Thoracic aorta (tissue), 2 donors: ENCODE data around the gene IGSF8. TPM values are rescaled to one million over a fixed set of nuclear protein-coding genes. Genes with fewer than 3 reads are reported as not detected.

Experiments used
- ATAC-seq: fragments of 150-250 bp; one replicate; pipeline ENCODE4 v1.8.0; 2017; ENCODE audit warnings: low read depth; ENCODE audit not compliant: insufficient number of reproducible peaks, low FRiP score
- DNase-seq: peaks from one replicate; pipeline ENCODE4 v3.0.0-alpha.2; 2020; ENCODE audit warnings: low spot score
- H3K27ac ChIP-seq, 2 donors: fragments of 200-600 bp; sonication (generic); 1 replicate in 1 of 2; 2 replicates in 1 of 2; pipeline ENCODE4 v1.5.1; 2016; ENCODE audit warnings: mild to moderate bottlenecking in 2 of 2, moderate library complexity in 2 of 2
- H3K27me3 ChIP-seq: fragments of 200-600 bp; sonication (generic); replicated peaks from 2 replicates; pipeline ENCODE4 v1.6.0; 2016; ENCODE audit warnings: mild to moderate bottlenecking; ENCODE audit not compliant: insufficient read depth
- H3K36me3 ChIP-seq: fragments of 200-600 bp; sonication (generic); one replicate; pipeline ENCODE4 v1.5.1; 2016
- H3K4me1 ChIP-seq, 2 donors: fragments of 200-600 bp; sonication (generic); 1 replicate in 1 of 2; 2 replicates in 1 of 2; pipeline versions ENCODE4 v1.5.1 to v1.6.0; 2016; ENCODE audit warnings: low read depth in 2 of 2, mild to moderate bottlenecking in 1 of 2; ENCODE audit not compliant: control insufficient read depth in 1 of 2
- H3K4me3 ChIP-seq: fragments of 200-600 bp; sonication (generic); 2 replicates; pipeline ENCODE4 v1.5.1; 2016; ENCODE audit warnings: mild to moderate bottlenecking
- H3K9me3 ChIP-seq: fragments of 200-600 bp; sonication (generic); 2 replicates; pipeline ENCODE4 v1.5.1; 2016
- total RNA-seq, 2 donors: library from RNA; depleted of rRNA; stranded (reverse); fragments of >200 nt; gene quantifications; one replicate each; pipeline versions ENCODE4 v1.1.0 to v1.2.3, GENCODE V29; 2016
- TF ChIP-seq, protein P1 (sequence below): fragments of 200-600 bp; sonication (generic); IDR thresholded peaks from one replicate; pipeline ENCODE4 v1.5.1; 2019; ENCODE audit warnings: antibody characterized with exemption

Gene IGSF8
- total RNA-seq, 2 donors from 2014 or later: 29.6 to 40.8 TPM

DNA sequence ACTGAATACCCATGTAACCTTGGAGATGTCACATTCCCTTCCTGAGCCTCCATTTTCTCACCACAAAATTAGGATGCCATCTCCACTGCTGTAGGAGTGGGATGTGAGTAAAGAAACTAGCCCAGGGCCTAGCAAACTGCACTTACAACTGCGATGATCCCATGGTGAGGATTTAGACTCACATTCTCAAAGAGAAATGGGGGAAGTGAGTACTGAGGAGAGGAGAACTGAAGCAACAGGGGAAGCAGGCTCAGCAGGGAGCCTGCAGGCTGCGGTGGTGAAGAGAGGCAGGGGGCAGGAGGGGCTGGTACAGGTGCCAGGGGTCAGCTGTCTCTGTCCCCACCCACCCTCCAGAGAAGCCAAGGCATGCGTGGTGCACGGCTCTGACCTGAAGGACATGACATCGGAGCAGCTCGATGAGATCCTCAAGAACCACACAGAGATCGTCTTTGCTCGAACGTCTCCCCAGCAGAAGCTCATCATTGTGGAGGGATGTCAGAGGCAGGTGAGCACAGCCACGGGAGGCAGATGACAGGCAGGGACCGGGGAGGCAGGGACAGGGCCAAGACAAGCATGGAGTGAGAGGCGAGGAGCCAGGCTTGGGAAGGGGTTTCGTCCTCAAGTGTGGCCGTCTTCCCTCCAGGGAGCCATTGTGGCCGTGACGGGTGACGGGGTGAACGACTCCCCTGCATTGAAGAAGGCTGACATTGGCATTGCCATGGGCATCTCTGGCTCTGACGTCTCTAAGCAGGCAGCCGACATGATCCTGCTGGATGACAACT is 36.6 kb upstream of the IGSF8 start:
- Histone ChIP-seq H3K27me3 (no peaks in the 10 kb centered on the region), H3K4me3 (no peak overlapping the region), H3K36me3 (peaks cover 64% of the 10 kb centered on the region), H3K4me1 (peaks cover 27 to 48% of the 10 kb centered on the region in 2 donors), H3K9me3 (no peaks in the 10 kb centered on the region), H3K27ac (peak overlapping the region; percentile 6 to 97)
- TF ChIP-seq, protein P1, sequence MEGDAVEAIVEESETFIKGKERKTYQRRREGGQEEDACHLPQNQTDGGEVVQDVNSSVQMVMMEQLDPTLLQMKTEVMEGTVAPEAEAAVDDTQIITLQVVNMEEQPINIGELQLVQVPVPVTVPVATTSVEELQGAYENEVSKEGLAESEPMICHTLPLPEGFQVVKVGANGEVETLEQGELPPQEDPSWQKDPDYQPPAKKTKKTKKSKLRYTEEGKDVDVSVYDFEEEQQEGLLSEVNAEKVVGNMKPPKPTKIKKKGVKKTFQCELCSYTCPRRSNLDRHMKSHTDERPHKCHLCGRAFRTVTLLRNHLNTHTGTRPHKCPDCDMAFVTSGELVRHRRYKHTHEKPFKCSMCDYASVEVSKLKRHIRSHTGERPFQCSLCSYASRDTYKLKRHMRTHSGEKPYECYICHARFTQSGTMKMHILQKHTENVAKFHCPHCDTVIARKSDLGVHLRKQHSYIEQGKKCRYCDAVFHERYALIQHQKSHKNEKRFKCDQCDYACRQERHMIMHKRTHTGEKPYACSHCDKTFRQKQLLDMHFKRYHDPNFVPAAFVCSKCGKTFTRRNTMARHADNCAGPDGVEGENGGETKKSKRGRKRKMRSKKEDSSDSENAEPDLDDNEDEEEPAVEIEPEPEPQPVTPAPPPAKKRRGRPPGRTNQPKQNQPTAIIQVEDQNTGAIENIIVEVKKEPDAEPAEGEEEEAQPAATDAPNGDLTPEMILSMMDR: no peak
- no peak for ATAC-seq
- DNase-seq: no peak

DNA sequence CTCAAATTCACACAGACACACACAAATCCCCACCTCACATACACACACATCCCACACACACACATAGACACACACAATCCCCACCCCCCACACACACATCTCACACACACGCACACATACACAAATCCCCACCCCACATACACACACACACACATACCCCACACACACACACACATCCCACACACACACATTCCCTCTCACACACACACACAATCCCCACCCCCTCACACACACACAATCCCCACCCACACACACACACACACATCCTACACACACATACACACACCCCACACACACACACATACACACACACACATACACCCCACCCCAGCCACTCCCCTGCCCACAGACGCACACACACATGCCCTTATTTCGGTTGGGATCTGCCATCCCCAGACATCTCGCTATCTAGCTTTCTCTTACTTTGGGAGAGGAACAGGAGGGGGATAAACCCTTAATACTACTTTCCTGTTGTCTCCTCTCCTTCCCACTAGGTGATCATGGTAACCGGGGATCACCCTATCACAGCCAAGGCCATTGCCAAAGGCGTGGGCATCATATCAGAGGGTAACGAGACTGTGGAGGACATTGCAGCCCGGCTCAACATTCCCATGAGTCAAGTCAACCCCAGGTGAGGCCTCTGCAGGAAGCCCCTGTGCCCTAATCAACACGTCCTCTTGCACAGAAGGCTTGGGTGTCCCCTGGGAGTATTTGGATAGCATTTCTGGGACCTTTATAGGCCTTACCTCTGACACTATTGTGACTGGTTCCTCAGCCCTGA is 35.8 kb upstream of the IGSF8 start:
- DNase-seq: no peak
- TF ChIP-seq, protein P1: no peak
- ATAC-seq: no peak
- Histone ChIP-seq H3K4me1 (peaks cover 27 to 56% of the 10 kb centered on the region in 2 donors), H3K9me3 (no peaks in the 10 kb centered on the region), H3K27me3 (no peaks in the 10 kb centered on the region), H3K4me3 (no peak overlapping the region), H3K36me3 (peaks cover 63% of the 10 kb centered on the region), H3K27ac (peak overlapping the region; percentile 81 to 97)

DNA sequence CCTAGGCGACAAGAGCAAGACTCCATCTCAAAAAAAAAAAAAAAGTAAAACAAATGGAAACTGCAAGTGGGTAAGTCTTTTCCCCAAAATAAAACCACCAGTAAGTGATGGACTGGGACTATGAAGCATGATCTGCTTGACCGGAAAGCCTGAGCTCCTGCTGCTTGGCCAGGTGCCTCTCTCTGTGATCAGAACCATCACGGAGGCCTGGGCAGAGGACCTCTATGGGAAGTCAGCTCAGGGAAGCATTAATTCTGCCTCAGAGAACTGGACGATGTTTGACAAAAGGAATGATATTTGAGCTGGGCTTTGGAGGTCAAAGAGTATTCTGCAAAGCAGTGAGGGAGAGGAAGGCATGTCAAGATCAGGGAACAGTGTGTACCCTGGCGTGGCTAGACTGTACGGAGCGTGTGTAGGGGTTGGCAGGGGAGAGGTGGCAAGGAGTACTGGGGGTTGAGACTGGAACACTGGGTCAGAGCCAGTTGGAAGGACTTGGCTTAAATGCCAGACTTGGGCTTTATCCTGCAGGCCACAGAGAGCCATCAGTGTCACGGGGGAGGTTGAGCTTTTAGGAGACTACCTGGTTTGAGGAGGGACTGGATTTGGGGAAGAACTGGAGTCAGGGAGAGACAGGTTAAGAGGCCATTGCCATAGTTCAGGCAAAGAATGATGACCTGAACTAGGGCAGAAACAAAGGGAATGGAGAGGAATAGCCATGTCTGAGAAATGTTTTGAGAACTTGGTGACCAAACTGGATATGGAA is 33.6 kb upstream of the IGSF8 start:
- ATAC-seq: peak; percentile 82
- Histone ChIP-seq H3K36me3 (peaks cover 71% of the 10 kb centered on the region), H3K4me3 (no peak overlapping the region), H3K9me3 (no peaks in the 10 kb centered on the region), H3K27me3 (no peaks in the 10 kb centered on the region), H3K27ac (peak overlapping the region; percentile 81 to 97), H3K4me1 (peaks cover 22 to 63% of the 10 kb centered on the region in 2 donors)
- DNase-seq: peak; percentile 67
- TF ChIP-seq, protein P1: no peak

DNA sequence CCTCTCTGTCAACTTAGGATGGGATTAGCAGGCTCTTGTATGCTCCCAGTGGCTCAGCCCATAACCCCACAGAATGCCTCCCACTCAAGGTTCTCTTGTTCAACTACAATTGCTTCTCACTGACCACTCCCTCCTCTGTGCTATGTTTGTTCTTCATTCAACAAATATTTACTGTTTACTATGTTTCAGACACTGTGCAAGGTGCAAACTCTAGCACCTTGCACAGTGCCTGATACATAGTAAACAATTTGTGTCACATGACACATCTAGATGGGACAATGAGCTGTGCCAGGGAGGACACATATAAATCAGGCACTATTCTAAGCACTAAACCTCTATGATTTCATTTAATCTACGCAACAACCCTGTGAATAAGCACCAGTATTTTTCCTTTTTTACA is 32.5 kb upstream of the IGSF8 start:
- TF ChIP-seq, protein P1: no peak
- H3K4me1 ChIP-seq: peaks cover 22 to 60% of the 10 kb centered on the region in 2 donors
- ATAC-seq (no peak), DNase-seq (no peak)
- H3K9me3 ChIP-seq: no peaks in the 10 kb centered on the region
- no peak overlapping the region for H3K4me3 ChIP-seq
- H3K36me3 ChIP-seq: peaks cover 69% of the 10 kb centered on the region
- no peaks in the 10 kb centered on the region for H3K27me3 ChIP-seq
- H3K27ac ChIP-seq: peak overlapping the region; percentile 81 to 97
